Loucy (cell line): ENCODE results near the gene MAD1L1.

ENCODE experiments used
- H2AFZ ChIP-seq: fragments of 200-600 bp; sonication (generic); 2 replicates; pipeline ENCODE4 v1.6.0; 2016; ENCODE audit warnings: antibody characterized with exemption, mild to moderate bottlenecking, low read length, moderate library complexity
- H3F3A ChIP-seq: fragments of 200-600 bp; 2 replicates; pipeline ENCODE4 v1.6.0; 2016; ENCODE audit warnings: antibody characterized with exemption, low read depth, mild to moderate bottlenecking
- H3K27me3 ChIP-seq: fragments of 200-600 bp; sonication (generic); 2 replicates; pipeline ENCODE4 v1.6.1; 2014; ENCODE audit warnings: low read length, mild to moderate bottlenecking; ENCODE audit not compliant: insufficient read depth, poor library complexity, severe bottlenecking
- H3K36me3 ChIP-seq: fragments of 200-600 bp; sonication (generic); 2 replicates; pipeline ENCODE4 v1.6.1; 2016; ENCODE audit warnings: low read length; ENCODE audit not compliant: insufficient read depth
- H3K4me1 ChIP-seq: fragments of 200-600 bp; sonication (generic); 2 replicates; pipeline ENCODE4 v1.5.1; 2014; ENCODE audit warnings: low read length, mild to moderate bottlenecking; ENCODE audit not compliant: insufficient read depth, poor library complexity, severe bottlenecking
- H3K4me2 ChIP-seq: fragments of 200-600 bp; sonication (generic); 2 replicates; pipeline ENCODE4 v1.6.0; 2014; ENCODE audit warnings: antibody characterized with exemption, low read length, low read depth, mild to moderate bottlenecking; ENCODE audit not compliant: poor library complexity, severe bottlenecking
- H3K4me3 ChIP-seq: fragments of 200-600 bp; sonication (generic); 2 replicates; pipeline ENCODE4 v1.5.1; 2014; ENCODE audit warnings: low read length, mild to moderate bottlenecking, mixed read lengths; ENCODE audit not compliant: poor library complexity, severe bottlenecking
- H3K79me2 ChIP-seq: fragments of 200-600 bp; sonication (generic); 2 replicates; pipeline ENCODE4 v1.6.1; 2014; ENCODE audit warnings: low read length; ENCODE audit not compliant: insufficient read depth
- H3K9ac ChIP-seq: fragments of 200-600 bp; sonication (generic); 2 replicates; pipeline ENCODE4 v1.6.0; 2014; ENCODE audit warnings: mild to moderate bottlenecking, low read depth, low read length, moderate library complexity; ENCODE audit not compliant: poor library complexity, severe bottlenecking
- H3K9me2 ChIP-seq: fragments of 200-600 bp; sonication (generic); replicated peaks from 2 replicates; pipeline ENCODE4 v1.6.1; 2016; ENCODE audit warnings: low read depth, low read length, mixed read lengths
- H3K9me3 ChIP-seq: fragments of 200-600 bp; sonication (generic); 2 replicates; pipeline ENCODE4 v1.6.1; 2014; ENCODE audit warnings: mild to moderate bottlenecking, antibody characterized with exemption, low read length, low read depth; ENCODE audit not compliant: insufficient read depth
- H4K20me1 ChIP-seq: fragments of 200-600 bp; sonication (generic); 2 replicates; pipeline ENCODE4 v1.6.0; 2014; ENCODE audit warnings: antibody characterized with exemption, low read length, mild to moderate bottlenecking; ENCODE audit not compliant: insufficient read depth, poor library complexity, severe bottlenecking
- EZH2phosphoT487 ChIP-seq: fragments of 200-600 bp; IDR thresholded peaks from 2 replicates; pipeline ENCODE4 v1.6.1; 2018; ENCODE audit warnings: antibody characterized with exemption, mild to moderate bottlenecking, moderate library complexity, borderline replicate concordance
- TF ChIP-seq, protein P1 (sequence below): fragments of 200-600 bp; sonication (generic); conservative IDR thresholded peaks from 2 replicates; pipeline ENCODE4 v1.5.1; 2014; ENCODE audit warnings: mild to moderate bottlenecking, antibody characterized with exemption, low read length

Gene MAD1L1

DNA sequence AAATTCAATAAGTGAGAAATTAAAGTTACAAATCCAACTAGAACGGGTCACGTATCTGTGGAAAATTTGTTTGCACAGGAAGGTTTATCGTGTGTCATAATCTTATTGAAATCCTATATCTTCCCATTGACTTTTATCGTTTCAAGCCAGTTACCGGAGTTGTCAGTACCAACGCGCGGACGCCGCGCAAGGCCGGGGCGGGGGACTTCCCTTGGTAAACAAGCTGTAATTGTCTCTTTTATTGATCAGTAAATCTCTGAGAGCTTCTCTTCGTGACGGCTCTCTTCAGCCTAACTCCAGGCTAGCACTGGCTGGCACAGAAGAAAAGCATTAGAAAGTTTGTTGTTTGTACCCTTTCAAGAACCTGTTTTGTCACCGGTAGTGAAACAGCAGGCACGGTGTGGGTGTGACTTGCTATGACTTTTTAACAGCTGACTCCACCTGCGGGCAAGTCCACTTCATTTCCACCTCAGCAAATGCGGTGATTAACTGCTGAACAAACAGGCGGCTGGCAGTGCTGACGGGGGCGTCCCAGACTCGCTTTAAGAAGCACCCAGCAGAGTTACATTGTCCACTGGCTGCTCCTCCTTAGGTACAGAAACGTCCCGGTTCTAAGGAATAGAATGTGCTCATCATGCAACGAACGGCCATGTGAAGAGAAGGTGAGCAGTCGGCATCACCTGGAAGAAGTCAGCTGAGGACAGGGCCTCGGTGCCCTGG lies 215.8 kb downstream of the MAD1L1 start:
- no peaks in the 10 kb centered on the region for H3K9me2 ChIP-seq
- no peaks in the 10 kb centered on the region for H3K27me3 ChIP-seq
- no peak overlapping the region for H3K4me3 ChIP-seq
- H3K4me1 ChIP-seq, result no peaks in the 10 kb centered on the region
- no peak overlapping the region for H2AFZ ChIP-seq
- no peaks in the 10 kb centered on the region for H3K9me3 ChIP-seq
- H4K20me1 ChIP-seq, result no peaks in the 10 kb centered on the region
- 0 out of 2 replicates have a peak, but pooled peaks cover 6% of the 10 kb centered on the region for H3K79me2 ChIP-seq
- no peak overlapping the region for H3K4me2 ChIP-seq
- H3K36me3 ChIP-seq, result peaks cover 15% of the 10 kb centered on the region; the same call in 1 of the 2 replicates
- no peaks in the 10 kb centered on the region for H3F3A ChIP-seq
- TF ChIP-seq, protein P1, sequence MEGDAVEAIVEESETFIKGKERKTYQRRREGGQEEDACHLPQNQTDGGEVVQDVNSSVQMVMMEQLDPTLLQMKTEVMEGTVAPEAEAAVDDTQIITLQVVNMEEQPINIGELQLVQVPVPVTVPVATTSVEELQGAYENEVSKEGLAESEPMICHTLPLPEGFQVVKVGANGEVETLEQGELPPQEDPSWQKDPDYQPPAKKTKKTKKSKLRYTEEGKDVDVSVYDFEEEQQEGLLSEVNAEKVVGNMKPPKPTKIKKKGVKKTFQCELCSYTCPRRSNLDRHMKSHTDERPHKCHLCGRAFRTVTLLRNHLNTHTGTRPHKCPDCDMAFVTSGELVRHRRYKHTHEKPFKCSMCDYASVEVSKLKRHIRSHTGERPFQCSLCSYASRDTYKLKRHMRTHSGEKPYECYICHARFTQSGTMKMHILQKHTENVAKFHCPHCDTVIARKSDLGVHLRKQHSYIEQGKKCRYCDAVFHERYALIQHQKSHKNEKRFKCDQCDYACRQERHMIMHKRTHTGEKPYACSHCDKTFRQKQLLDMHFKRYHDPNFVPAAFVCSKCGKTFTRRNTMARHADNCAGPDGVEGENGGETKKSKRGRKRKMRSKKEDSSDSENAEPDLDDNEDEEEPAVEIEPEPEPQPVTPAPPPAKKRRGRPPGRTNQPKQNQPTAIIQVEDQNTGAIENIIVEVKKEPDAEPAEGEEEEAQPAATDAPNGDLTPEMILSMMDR, result no peak
- no peak for TF ChIP-seq EZH2phosphoT487
- no peak overlapping the region for H3K9ac ChIP-seq

DNA sequence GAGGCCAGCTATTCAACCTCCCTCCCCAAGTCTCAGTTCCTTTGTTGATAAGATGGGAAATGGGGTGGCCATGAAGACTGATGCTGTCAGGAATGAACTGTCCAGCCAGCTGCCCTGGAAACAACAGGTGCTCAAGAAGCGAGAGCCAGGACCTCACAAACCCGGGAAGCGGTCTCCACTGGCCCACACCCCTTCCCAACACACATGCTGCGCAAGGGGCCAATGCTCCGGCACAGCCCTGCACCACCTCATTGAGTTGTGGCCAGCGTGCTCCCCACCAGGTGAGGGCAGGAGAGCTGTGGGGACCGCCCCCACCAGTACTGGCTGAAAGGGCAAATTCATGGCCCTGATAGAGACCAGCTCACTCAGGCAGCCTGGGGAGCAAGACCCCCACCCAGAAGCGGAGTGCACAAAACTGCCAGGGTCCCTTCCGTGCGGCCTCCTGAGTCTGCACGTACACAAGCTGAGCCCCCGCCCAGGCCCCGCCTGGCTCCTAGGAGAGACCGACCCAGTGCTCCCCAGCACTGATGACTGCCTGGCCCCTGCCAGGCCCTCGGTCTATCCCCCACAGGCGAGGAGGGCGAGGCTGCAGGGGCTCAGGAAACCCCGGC lies 216.6 kb downstream of the MAD1L1 start:
- H3K9me2 ChIP-seq, result no peaks in the 10 kb centered on the region
- H3F3A ChIP-seq, result no peaks in the 10 kb centered on the region
- no peak overlapping the region for H3K4me3 ChIP-seq
- no peak overlapping the region for H3K4me2 ChIP-seq
- H3K36me3 ChIP-seq, result peaks cover 17% of the 10 kb centered on the region; the same call in 1 of the 2 replicates
- no peak overlapping the region for H2AFZ ChIP-seq
- no peak overlapping the region for H3K9ac ChIP-seq
- H3K27me3 ChIP-seq, result no peaks in the 10 kb centered on the region
- H3K79me2 ChIP-seq, result 0 out of 2 replicates have a peak, but pooled peaks cover 6% of the 10 kb centered on the region
- H3K4me1 ChIP-seq, result no peaks in the 10 kb centered on the region
- no peaks in the 10 kb centered on the region for H4K20me1 ChIP-seq
- no peak for TF ChIP-seq EZH2phosphoT487
- no peaks in the 10 kb centered on the region for H3K9me3 ChIP-seq

DNA sequence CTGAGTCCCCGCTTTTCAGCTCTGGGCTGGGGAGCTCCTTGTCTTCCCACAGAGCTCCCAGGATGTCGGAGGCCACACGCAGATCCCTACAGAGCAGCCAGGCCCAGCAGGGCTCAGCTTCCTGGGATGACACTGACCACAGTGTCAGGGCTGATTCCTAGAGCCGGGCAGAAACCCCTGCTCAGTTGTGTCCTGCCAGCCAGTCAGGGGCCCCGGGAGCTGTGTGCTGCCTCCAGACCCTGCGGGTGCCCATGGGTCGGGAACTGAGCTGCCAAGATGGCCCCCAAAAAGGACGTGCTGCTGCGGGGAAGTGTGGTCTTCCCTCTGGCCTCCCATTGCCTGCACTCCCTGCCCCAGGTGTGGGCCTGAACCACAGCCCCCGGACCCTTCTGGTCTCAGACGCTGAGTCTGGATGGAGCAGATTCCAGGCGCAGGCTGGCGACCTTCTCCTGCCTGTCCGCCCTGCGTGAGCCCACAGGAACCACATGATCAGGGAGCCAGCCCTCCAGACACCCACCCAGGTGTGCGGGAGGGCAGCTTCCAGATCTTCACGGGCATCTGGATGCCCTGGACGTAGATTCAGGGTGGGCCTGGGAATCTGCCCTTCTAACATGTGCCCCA lies 217.4 kb downstream of the MAD1L1 start:
- Histone ChIP-seq H3K9ac (no peak overlapping the region), H3K36me3 (peaks cover 17% of the 10 kb centered on the region; the same call in 1 of the 2 replicates), H3K79me2 (no peaks in the 10 kb centered on the region), H3F3A (no peaks in the 10 kb centered on the region), H3K27me3 (no peaks in the 10 kb centered on the region), H3K9me3 (no peaks in the 10 kb centered on the region), H3K4me3 (no peak overlapping the region), H3K9me2 (no peaks in the 10 kb centered on the region), H4K20me1 (no peaks in the 10 kb centered on the region), H2AFZ (no peak overlapping the region), H3K4me1 (no peaks in the 10 kb centered on the region), H3K4me2 (no peak overlapping the region)
- TF ChIP-seq EZH2phosphoT487, result no peak
- TF ChIP-seq, protein P1, result no peak
